Measurements from ENCODE around the gene DSCAML1. TPM values are rescaled to one million over a fixed set of nuclear protein-coding genes. Genes with fewer than 3 reads are reported as not detected.

The DSCAML1 gene
- total RNA-seq, 1 experiment from 2014 or later = not detected

DNA sequence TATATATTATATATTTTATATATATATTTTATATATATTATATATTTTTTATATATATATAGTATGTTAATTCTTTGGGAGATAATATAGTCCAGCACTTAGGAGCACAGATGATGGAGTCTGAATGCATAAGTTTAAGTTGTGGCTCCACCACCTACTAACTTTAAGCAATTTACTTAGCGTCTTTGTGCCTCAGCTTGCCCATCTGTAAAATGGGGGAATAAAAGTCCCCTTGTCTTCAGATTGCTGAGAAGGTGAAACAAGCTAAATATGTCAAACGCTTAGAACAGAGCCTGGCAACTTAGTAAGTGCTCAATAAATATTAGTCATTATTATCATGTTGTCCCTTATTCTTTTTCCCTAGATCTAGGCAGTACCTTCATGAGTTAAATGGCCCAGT lies 27.5 kb downstream of the DSCAML1 start:
- Histone ChIP-seq H3K4me3 (ENCODE audit: low read length) (no peak overlapping the region), H3K4me2 (ENCODE audit: low read length) (no peak overlapping the region), H3K27ac (ENCODE audit: low read length) (no peak overlapping the region), H3K36me3 (ENCODE audit: low read depth, low read length) (no peaks in the 10 kb centered on the region), H2AFZ (ENCODE audit: low read length) (no peak overlapping the region), H3K79me2 (ENCODE audit: low read length) (no peaks in the 10 kb centered on the region), H3K9ac (ENCODE audit: low read length) (no peak overlapping the region), H3K9me2 (replicated peaks; ENCODE audit: low read length) (no peaks in the 10 kb centered on the region), H3F3A (ENCODE audit: low read length, unreplicated experiment) (no peaks in the 10 kb centered on the region), H4K20me1 (ENCODE audit: low read length) (no peaks in the 10 kb centered on the region), H3K9me3 (ENCODE audit: low read length) (no peaks in the 10 kb centered on the region), H3K27me3 (ENCODE audit: low read length) (peaks cover 92% of the 10 kb centered on the region), H3K4me1 (ENCODE audit: insufficient read depth, low read length) (no peaks in the 10 kb centered on the region)
- intact Hi-C loops (cut with micrococcal nuclease) = no loop called here
- ChIA-PET POLR2A (ENCODE audit: unreplicated experiment) (no interaction called here), CTCF (no interaction called here)
- TF ChIP-seq, protein P1, sequence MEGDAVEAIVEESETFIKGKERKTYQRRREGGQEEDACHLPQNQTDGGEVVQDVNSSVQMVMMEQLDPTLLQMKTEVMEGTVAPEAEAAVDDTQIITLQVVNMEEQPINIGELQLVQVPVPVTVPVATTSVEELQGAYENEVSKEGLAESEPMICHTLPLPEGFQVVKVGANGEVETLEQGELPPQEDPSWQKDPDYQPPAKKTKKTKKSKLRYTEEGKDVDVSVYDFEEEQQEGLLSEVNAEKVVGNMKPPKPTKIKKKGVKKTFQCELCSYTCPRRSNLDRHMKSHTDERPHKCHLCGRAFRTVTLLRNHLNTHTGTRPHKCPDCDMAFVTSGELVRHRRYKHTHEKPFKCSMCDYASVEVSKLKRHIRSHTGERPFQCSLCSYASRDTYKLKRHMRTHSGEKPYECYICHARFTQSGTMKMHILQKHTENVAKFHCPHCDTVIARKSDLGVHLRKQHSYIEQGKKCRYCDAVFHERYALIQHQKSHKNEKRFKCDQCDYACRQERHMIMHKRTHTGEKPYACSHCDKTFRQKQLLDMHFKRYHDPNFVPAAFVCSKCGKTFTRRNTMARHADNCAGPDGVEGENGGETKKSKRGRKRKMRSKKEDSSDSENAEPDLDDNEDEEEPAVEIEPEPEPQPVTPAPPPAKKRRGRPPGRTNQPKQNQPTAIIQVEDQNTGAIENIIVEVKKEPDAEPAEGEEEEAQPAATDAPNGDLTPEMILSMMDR (conservative IDR thresholded peaks at IDR 0.05; ENCODE audit: low read depth, low read length) = no peak
- TF ChIP-seq EZH2phosphoT487 (IDR thresholded peaks at IDR 0.05; ENCODE audit: borderline replicate concordance, low read length) (no peak), EZH2 (IDR thresholded peaks at IDR 0.05; ENCODE audit: low read length, unreplicated experiment) (no peak)
- no TSS peak for BruUV-seq (replicated peaks)
- DNase-seq = no peak
- no peak for ATAC-seq

DNA sequence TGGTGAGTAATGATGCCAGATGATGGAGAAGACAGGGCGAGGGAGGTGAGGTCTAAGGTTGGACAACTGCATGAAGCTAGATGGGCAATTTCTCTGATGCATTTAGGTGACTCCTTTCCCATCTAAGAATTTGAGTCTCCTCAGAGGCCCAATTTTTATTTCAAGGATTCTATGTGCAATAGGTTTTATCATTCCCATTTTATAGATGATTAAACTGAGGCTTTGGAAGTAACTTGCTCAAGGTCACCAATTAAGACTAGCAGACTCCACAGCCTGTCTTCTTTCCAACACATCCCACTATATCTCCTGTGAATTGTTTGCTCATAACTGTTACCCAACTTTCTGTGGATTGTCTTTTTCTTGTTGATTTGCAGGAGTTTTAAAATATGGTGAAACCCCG lies 28.5 kb downstream of the DSCAML1 start:
- POLR2A ChIA-PET (ENCODE audit: unreplicated experiment) = no interaction called here
- peaks cover 91% of the 10 kb centered on the region for H3K27me3 ChIP-seq (ENCODE audit: low read length)

DNA sequence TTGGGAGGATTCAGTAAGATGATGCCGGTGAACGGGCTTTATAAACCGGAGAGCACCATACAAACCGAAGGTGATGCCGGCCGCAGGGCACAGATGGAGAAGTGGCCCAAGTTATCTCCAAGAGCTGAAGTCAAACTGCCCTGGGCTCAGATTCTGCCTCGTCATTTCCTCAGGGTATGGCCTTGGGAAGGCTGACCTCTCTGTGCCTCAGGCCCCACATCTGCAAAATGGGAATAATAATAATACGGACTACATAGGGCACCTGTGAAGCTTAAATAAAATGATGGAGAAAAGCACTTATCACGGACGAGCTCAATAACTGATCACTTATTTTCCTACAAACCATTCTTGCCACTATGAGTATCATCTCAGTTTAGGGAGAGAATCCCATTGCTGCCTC lies 29.9 kb downstream of the DSCAML1 start:
- H4K20me1 ChIP-seq (ENCODE audit: low read length) = no peaks in the 10 kb centered on the region
- H3F3A ChIP-seq (ENCODE audit: low read length, unreplicated experiment) = no peaks in the 10 kb centered on the region
- ATAC-seq (no peak), DNase-seq (no peak)
- H3K9me3 ChIP-seq (ENCODE audit: low read length) = no peaks in the 10 kb centered on the region
- ChIA-PET POLR2A (ENCODE audit: unreplicated experiment) (no interaction called here), CTCF (no interaction called here)
- no TSS peak for BruUV-seq (replicated peaks)
- no peaks in the 10 kb centered on the region for H3K4me1 ChIP-seq (ENCODE audit: insufficient read depth, low read length)
- intact Hi-C loops (cut with micrococcal nuclease) = no loop called here
- no peaks in the 10 kb centered on the region for H3K79me2 ChIP-seq (ENCODE audit: low read length)
- no peak overlapping the region for H3K9ac ChIP-seq (ENCODE audit: low read length)
- H3K27ac ChIP-seq (ENCODE audit: low read length) = no peak overlapping the region
- H3K27me3 ChIP-seq (ENCODE audit: low read length) = peaks cover 85% of the 10 kb centered on the region
- TF ChIP-seq EZH2phosphoT487 (IDR thresholded peaks at IDR 0.05; ENCODE audit: borderline replicate concordance, low read length) (no peak), EZH2 (IDR thresholded peaks at IDR 0.05; ENCODE audit: low read length, unreplicated experiment) (no peak)
- TF ChIP-seq, protein P1 (conservative IDR thresholded peaks at IDR 0.05; ENCODE audit: low read depth, low read length) = no peak
- H3K36me3 ChIP-seq (ENCODE audit: low read depth, low read length) = no peaks in the 10 kb centered on the region
- H3K9me2 ChIP-seq (replicated peaks; ENCODE audit: low read length) = no peaks in the 10 kb centered on the region
- no peak overlapping the region for H3K4me2 ChIP-seq (ENCODE audit: low read length)
- no peak overlapping the region for H3K4me3 ChIP-seq (ENCODE audit: low read length)
- no peak overlapping the region for H2AFZ ChIP-seq (ENCODE audit: low read length)

More for the DNA sequence above, 28.5 kb downstream of the DSCAML1 start:
- H3K4me3 ChIP-seq (ENCODE audit: low read length) = no peak overlapping the region
- no peak overlapping the region for H3K27ac ChIP-seq (ENCODE audit: low read length)
- BruUV-seq (replicated peaks) = no TSS peak
- H3K4me1 ChIP-seq (ENCODE audit: insufficient read depth, low read length) = no peaks in the 10 kb centered on the region
- H3K9me3 ChIP-seq (ENCODE audit: low read length) = no peaks in the 10 kb centered on the region
- no peaks in the 10 kb centered on the region for H3K9me2 ChIP-seq (replicated peaks; ENCODE audit: low read length)
- intact Hi-C loops (cut with micrococcal nuclease) = no loop called here
- no peak overlapping the region for H3K9ac ChIP-seq (ENCODE audit: low read length)
- DNase-seq (no peak), ATAC-seq (no peak)
- no peak overlapping the region for H3K4me2 ChIP-seq (ENCODE audit: low read length)
- TF ChIP-seq, protein P1 (conservative IDR thresholded peaks at IDR 0.05; ENCODE audit: low read depth, low read length) = no peak
- no peak for TF ChIP-seq EZH2phosphoT487 (IDR thresholded peaks at IDR 0.05; ENCODE audit: borderline replicate concordance, low read length)
- TF ChIP-seq EZH2 (IDR thresholded peaks at IDR 0.05; ENCODE audit: low read length, unreplicated experiment) = no peak
- no peaks in the 10 kb centered on the region for H4K20me1 ChIP-seq (ENCODE audit: low read length)
- no peaks in the 10 kb centered on the region for H3K79me2 ChIP-seq (ENCODE audit: low read length)
- no peak overlapping the region for H2AFZ ChIP-seq (ENCODE audit: low read length)
- no peaks in the 10 kb centered on the region for H3F3A ChIP-seq (ENCODE audit: low read length, unreplicated experiment)
- H3K36me3 ChIP-seq (ENCODE audit: low read depth, low read length) = no peaks in the 10 kb centered on the region
- CTCF ChIA-PET = no interaction called here
